Endodermal cell (in vitro differentiated cells): Measurements from ENCODE around the gene ZNF513. TPM values are rescaled to one million over a fixed set of nuclear protein-coding genes. Genes with fewer than 3 reads are reported as not detected.
A peak's percentile ranks its signal among the peaks of the same experiment; 100 is the strongest.

Experiments used
- DNase-seq: peaks from one replicate; pipeline ENCODE4 v3.0.0-alpha.2; 2017
- H3K27ac ChIP-seq: 2 replicates; pipeline ENCODE4 v1.5.1; 2013; ENCODE audit warnings: mild to moderate bottlenecking, low read depth, low read length, moderate library complexity
- H3K27me3 ChIP-seq: 2 replicates; pipeline ENCODE4 v1.6.1; 2013; ENCODE audit warnings: mild to moderate bottlenecking, low read length, moderate library complexity; ENCODE audit not compliant: insufficient read depth, control insufficient read depth, poor library complexity, severe bottlenecking
- H3K36me3 ChIP-seq: 2 replicates; pipeline ENCODE4 v1.7.0; 2013; ENCODE audit warnings: mild to moderate bottlenecking, low read length, moderate library complexity; ENCODE audit not compliant: control insufficient read depth, insufficient read depth
- H3K4me1 ChIP-seq: one replicate; pipeline ENCODE4 v1.7.0; 2013; ENCODE audit warnings: low read length; ENCODE audit not compliant: control insufficient read depth, insufficient read depth
- H3K4me3 ChIP-seq: 2 replicates; pipeline ENCODE4 v1.5.1; 2013; ENCODE audit warnings: mild to moderate bottlenecking, low read length, moderate library complexity
- H3K9ac ChIP-seq: 2 replicates; pipeline ENCODE4 v1.6.1; 2013; ENCODE audit warnings: mild to moderate bottlenecking, low read length, moderate library complexity; ENCODE audit not compliant: poor library complexity, severe bottlenecking; ENCODE audit errors: extremely low read depth
- H3K9me3 ChIP-seq: 2 replicates; pipeline ENCODE4 v1.6.1; 2013; ENCODE audit warnings: mild to moderate bottlenecking, low read length, moderate library complexity; ENCODE audit not compliant: control insufficient read depth
- H3K27ac Mint-ChIP-seq: 2 replicates; pipeline ENCODE4 v1.8.0; 2020; ENCODE audit warnings: mixed read lengths
- H3K27me3 Mint-ChIP-seq: 2 replicates; pipeline ENCODE4 v1.8.0; 2021; ENCODE audit warnings: mild to moderate bottlenecking, mixed read lengths; ENCODE audit not compliant: insufficient read depth
- H3K36me3 Mint-ChIP-seq: 2 replicates; pipeline ENCODE4 v1.8.0; 2020; ENCODE audit warnings: low read depth, mixed read lengths
- H3K4me1 Mint-ChIP-seq: 2 replicates; pipeline ENCODE4 v1.8.0; 2020; ENCODE audit warnings: mixed read lengths
- H3K4me3 Mint-ChIP-seq: 2 replicates; pipeline ENCODE4 v1.8.0; 2020; ENCODE audit warnings: mild to moderate bottlenecking, moderate library complexity, mixed read lengths
- H3K9me3 Mint-ChIP-seq: 2 replicates; pipeline ENCODE4 v1.8.0; 2020; ENCODE audit warnings: mild to moderate bottlenecking, mixed read lengths
- CTCF ChIP-seq: fragments of 200-600 bp; sonication (generic); conservative IDR thresholded peaks from 2 replicates; pipeline ENCODE4 v1.5.0; 2021; ENCODE audit warnings: antibody characterized with exemption, mild to moderate bottlenecking
- WGBS, 2 experiments: methylation state at CpG; one replicate each; pipeline versions ENCODE4 v1.1.5 to v1.1.7; 2013; ENCODE audit warnings: missing lambda C conversion rate in 2 of 2, mixed read lengths in 1 of 2; ENCODE audit not compliant: insufficient coverage in 1 of 2, insufficient read length in 1 of 2; 5-methylcytosine and 5-hydroxymethylcytosine counted together
- total RNA-seq, 2 donors: library from RNA; stranded (reverse); fragmentation: NEBNext Ultra II Directional in 1 of 2; extraction: Animal tissue kit (Norgen Biotek cat#: 25700) in 1 of 2; gene quantifications; 2 replicates in 1 of 2; 3 replicates in 1 of 2; pipeline ENCODE4 v1.2.1, GENCODE V29; 2021

ZNF513 gene
- total RNA-seq, 2 donors from 2014 or later = 30.7 to 32.5 TPM

GRCh38 chr2:27376866-27377617 lies 3.5 kb downstream of the ZNF513 start:
- Histone ChIP-seq H3K4me3 (no peak overlapping the region), H3K4me1 (peaks cover 4% of the 10 kb centered on the region), H3K9ac (no peak overlapping the region), H3K9me3 (no peaks in the 10 kb centered on the region), H3K27me3 (no peaks in the 10 kb centered on the region), H3K27ac (no peak overlapping the region), H3K36me3 (peaks cover 82% of the 10 kb centered on the region)
- Mint-ChIP-seq H3K9me3 (no peaks in the 10 kb centered on the region), H3K36me3 (peaks cover 64% of the 10 kb centered on the region), H3K4me3 (no peak overlapping the region), H3K4me1 (peaks cover 27% of the 10 kb centered on the region), H3K27ac (peak overlapping the region; percentile 48), H3K27me3 (no peaks in the 10 kb centered on the region)
- no peak for TF ChIP-seq CTCF
- 80 to 81% methylated on average over 6 to 10 of the region's 10 CpGs for WGBS, 2 experiments
- DNase-seq = no peak

DNA sequence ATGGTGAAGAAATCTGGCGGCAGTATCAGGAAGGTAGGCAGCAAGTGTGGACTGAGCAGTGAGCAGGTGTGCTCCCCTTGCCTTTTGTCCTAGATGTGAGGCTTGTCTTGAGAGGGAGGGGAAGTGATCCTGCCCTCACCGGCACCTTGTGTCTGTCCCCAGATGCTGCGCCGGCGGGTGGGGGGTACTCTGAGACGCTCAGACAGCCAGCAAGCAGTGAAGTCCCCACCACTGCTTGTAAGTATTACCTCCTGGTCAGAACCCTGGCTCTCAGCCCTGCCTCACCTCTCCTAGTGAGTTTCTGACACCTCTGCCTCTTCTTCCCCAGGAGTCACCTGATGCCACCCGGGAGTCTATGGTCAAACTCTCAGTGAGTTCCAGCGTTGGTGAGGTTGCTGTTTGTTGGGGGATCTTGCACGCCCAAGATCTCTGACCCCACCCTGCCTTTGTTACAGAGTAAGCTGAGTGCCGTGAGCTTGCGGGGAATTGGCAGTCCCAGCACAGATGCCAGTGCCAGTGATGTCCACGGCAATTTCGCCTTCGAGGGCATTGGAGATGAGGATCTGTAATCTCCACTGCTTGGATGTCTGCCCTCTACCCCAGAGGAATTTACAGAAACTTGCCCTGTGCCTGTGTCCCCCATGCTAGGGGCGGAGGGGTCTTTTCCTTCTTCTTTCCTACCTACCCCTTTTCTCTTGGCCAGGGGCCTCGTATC lies 4.2 kb downstream of the ZNF513 start:
- no peak overlapping the region for H3K27ac ChIP-seq
- Mint-ChIP-seq H3K27ac (peak overlapping the region; percentile 48), H3K4me3 (no peak overlapping the region)

More for the DNA sequence above, 4.2 kb downstream of the ZNF513 start:
- Histone ChIP-seq H3K27me3 (no peaks in the 10 kb centered on the region), H3K36me3 (peaks cover 74% of the 10 kb centered on the region), H3K4me1 (peaks cover 7% of the 10 kb centered on the region), H3K9me3 (no peaks in the 10 kb centered on the region), H3K4me3 (no peak overlapping the region), H3K9ac (no peak overlapping the region)
- no peaks in the 10 kb centered on the region for H3K27me3 Mint-ChIP-seq
- TF ChIP-seq CTCF = no peak
- peaks cover 28% of the 10 kb centered on the region for H3K4me1 Mint-ChIP-seq
- peaks cover 58% of the 10 kb centered on the region for H3K36me3 Mint-ChIP-seq
- no peak for DNase-seq
- 96 to 100% methylated on average over 8 to 16 of the region's 16 CpGs for WGBS, 2 experiments
- H3K9me3 Mint-ChIP-seq = no peaks in the 10 kb centered on the region
